MCF 10A (cell line): Measurements from ENCODE around the gene ALKBH7. TPM values are rescaled to one million over a fixed set of nuclear protein-coding genes. Genes with fewer than 3 reads are reported as not detected.
A peak's percentile ranks its signal among the peaks of the same experiment; 100 is the strongest.
"Not testable (repeated sequence)": the region's sequence is repeated elsewhere in the genome, so short reads cannot be mapped to it uniquely, and the experiment has no call there.

ENCODE experiments used
- BruUV-seq: library from RNA; stranded (reverse); fragments of 400-500 nt; replicated peaks from 2 replicates; lab custom pipeline; 2021; lab: Mats Ljungman, UMichigan
- CTCF ChIA-PET: fragments of 300-600 bp; sonication (Branson Sonifier 250); formaldehyde crosslinking; extraction: SDS; loops from one replicate; lab custom pipeline; 2021; ENCODE audit warnings: antibody characterized with exemption, inconsistent platforms; lab: Yijun Ruan, JAX
- POLR2A ChIA-PET: fragments of 300-600, 350-650 bp; sonication (Branson Sonifier 250); formaldehyde crosslinking; extraction: SDS; loops from one replicate; lab custom pipeline; 2020; ENCODE audit warnings: antibody characterized with exemption, inconsistent platforms; lab: Yijun Ruan, JAX
- DNase-seq: peaks from one replicate; pipeline ENCODE4 v3.0.0-alpha.2; 2018; ENCODE audit not compliant: unreplicated experiment
- H3K27ac Mint-ChIP-seq: one replicate; pipeline ENCODE4 v1.8.0; 2022; ENCODE audit warnings: mild to moderate bottlenecking, low read depth, mixed read lengths; ENCODE audit not compliant: unreplicated experiment
- H3K27me3 Mint-ChIP-seq: one replicate; pipeline ENCODE4 v1.8.0; 2022; ENCODE audit warnings: mixed read lengths; ENCODE audit not compliant: insufficient read depth, unreplicated experiment
- H3K36me3 Mint-ChIP-seq: one replicate; pipeline ENCODE4 v1.8.0; 2022; ENCODE audit warnings: mild to moderate bottlenecking, moderate library complexity, mixed read lengths; ENCODE audit not compliant: insufficient read depth, unreplicated experiment
- H3K4me1 Mint-ChIP-seq: one replicate; pipeline ENCODE4 v1.8.0; 2022; ENCODE audit warnings: mixed read lengths; ENCODE audit not compliant: insufficient read depth, unreplicated experiment
- H3K4me3 Mint-ChIP-seq: one replicate; pipeline ENCODE4 v1.8.0; 2022; ENCODE audit warnings: mild to moderate bottlenecking, moderate library complexity, mixed read lengths; ENCODE audit not compliant: unreplicated experiment
- H3K9me3 Mint-ChIP-seq: one replicate; pipeline ENCODE4 v1.8.0; 2022; ENCODE audit warnings: mixed read lengths; ENCODE audit not compliant: unreplicated experiment
- CTCF ChIP-seq: fragments of 200-600 bp; IDR thresholded peaks from one replicate; pipeline ENCODE4 v1.8.0; 2022; ENCODE audit warnings: antibody characterized with exemption, mild to moderate bottlenecking; ENCODE audit not compliant: unreplicated experiment
- intact Hi-C: fragments of 100-400 bp; cut with micrococcal nuclease; formaldehyde crosslinking; loops from 2 replicates; pipeline ENCODE4 v1.14.1; 2022
- total RNA-seq: library from RNA; stranded (reverse); gene quantifications from 2 replicates; pipeline ENCODE4 v1.2.3, GENCODE V29; 2022

Gene ALKBH7
- total RNA-seq, 1 experiment from 2014 or later = 49.9 TPM

- Mint-ChIP-seq H3K9me3 (no peaks in the 10 kb centered on the region), H3K27ac (no peak overlapping the region), H3K4me1 (peaks cover 11% of the 10 kb centered on the region), H3K36me3 (no peaks in the 10 kb centered on the region), H3K4me3 (no peak overlapping the region), H3K27me3 (no peaks in the 10 kb centered on the region)
- no TSS peak for BruUV-seq
- no peak for DNase-seq
- intact Hi-C loops = loop anchor here (2.0 kb wide), 1 partner anchor 187 kb away; no protein-coding TSS in a partner anchor
- peak; percentile 46 for TF ChIP-seq CTCF
- ChIA-PET POLR2A (interaction anchor here (0.8 kb wide), 1 partner anchor 228 kb away, joined by 4 read pairs; no protein-coding TSS in a partner anchor), CTCF (interaction anchor here (0.6 to 3.5 kb wide), 7 partner anchors 10 to 1169 kb away, joined by 3 to 26 read pairs (median 4); no protein-coding TSS in a partner anchor)
These were observed 18.4 kb upstream of the ALKBH7 start for GRCh38 chr19:6354098-6354674.

GRCh38 chr19:6355321-6356040 is 17.1 kb upstream of the ALKBH7 start:
- POLR2A ChIA-PET = not testable (repeated sequence)
- CTCF ChIA-PET = interaction anchor here (1.2 to 3.5 kb wide), 2 partner anchors 19 to 137 kb away, joined by 3 to 26 read pairs; no protein-coding TSS in a partner anchor
- intact Hi-C loops = loop anchor here (2.0 kb wide), 1 partner anchor 189 kb away; no protein-coding TSS in a partner anchor

GRCh38 chr19:6357174-6357573 is 15.4 kb upstream of the ALKBH7 start:
- no peak overlapping the region for H3K27ac Mint-ChIP-seq
- peaks cover 6% of the 10 kb centered on the region for H3K36me3 Mint-ChIP-seq
- peaks cover 12% of the 10 kb centered on the region for H3K4me1 Mint-ChIP-seq
- no peaks in the 10 kb centered on the region for H3K27me3 Mint-ChIP-seq
- ChIA-PET POLR2A (interaction anchor here (0.6 kb wide), 1 partner anchor 637 kb away, joined by 3 read pairs; the partner anchor contains the start of gene LONP1), CTCF (interaction anchor here (1.1 kb wide), 1 partner anchor 61 kb away, joined by 3 read pairs; no protein-coding TSS in a partner anchor)
- intact Hi-C loops = no loop called here
- no peaks in the 10 kb centered on the region for H3K9me3 Mint-ChIP-seq
- no TSS peak for BruUV-seq
- no peak for DNase-seq
- no peak overlapping the region for H3K4me3 Mint-ChIP-seq
- no peak for TF ChIP-seq CTCF

More at GRCh38 chr19:6355321-6356040, 17.1 kb upstream of the ALKBH7 start:
- H3K36me3 Mint-ChIP-seq, H3K27me3 Mint-ChIP-seq, H3K27ac Mint-ChIP-seq, H3K4me3 Mint-ChIP-seq, H3K9me3 Mint-ChIP-seq, BruUV-seq, DNase-seq: not testable (repeated sequence)
- peaks cover 11% of the 10 kb centered on the region for H3K4me1 Mint-ChIP-seq

GRCh38 chr19:6358003-6358402 is 14.6 kb upstream of the ALKBH7 start:
- H3K4me3 Mint-ChIP-seq = no peak overlapping the region
- no peak for DNase-seq
- H3K36me3 Mint-ChIP-seq = peaks cover 14% of the 10 kb centered on the region
- intact Hi-C loops = no loop called here
- H3K27ac Mint-ChIP-seq = no peak overlapping the region
- POLR2A ChIA-PET = interaction anchor here (0.6 to 1.1 kb wide), 4 partner anchors 22 to 1165 kb away, joined by 3 to 5 read pairs (median 3); partner anchors contain the start of gene GTF2F1
- no TSS peak for BruUV-seq
- CTCF ChIA-PET = interaction anchor here (0.8 kb wide), 1 partner anchor 14 kb away, joined by 4 read pairs; the partner anchor contains the start of gene ALKBH7
- no peaks in the 10 kb centered on the region for H3K27me3 Mint-ChIP-seq
- H3K4me1 Mint-ChIP-seq = peaks cover 16% of the 10 kb centered on the region
- TF ChIP-seq CTCF = no peak
- H3K9me3 Mint-ChIP-seq = no peaks in the 10 kb centered on the region
